Lower leg skin (tissue), 3 donors: Measurements from ENCODE around the gene GPC1.

Source experiments
- CTCF ChIP-seq, 3 donors: fragments of 450-650 bp; IDR thresholded peaks; one replicate each; pipeline ENCODE4 v1.5.1; 2016; ENCODE audit warnings: antibody characterized with exemption in 3 of 3, mild to moderate bottlenecking in 3 of 3, moderate library complexity in 2 of 3
- POLR2A ChIP-seq, 2 donors: fragments of 450-650 bp; IDR thresholded peaks; one replicate each; pipeline ENCODE4 v1.6.1; 2016 to 2017; ENCODE audit warnings: antibody characterized with exemption in 2 of 2, mild to moderate bottlenecking in 1 of 2, moderate library complexity in 1 of 2

- TF ChIP-seq CTCF (IDR thresholded peaks at IDR 0.05) (no peak), POLR2A (IDR thresholded peaks at IDR 0.05) (no peak)
Observed at GRCh38 chr2:240446664-240447175, 11.3 kb downstream of the GPC1 start.
